Stomach smooth muscle (tissue), 2 donors: ENCODE measurements around the gene CDC6.
"Not testable (repeated sequence)": the region's sequence is repeated elsewhere in the genome, so short reads cannot be mapped to it uniquely, and the experiment has no call there.

Experiments used
- H3K27ac ChIP-seq: one replicate; pipeline ENCODE4 v1.7.0; 2013; ENCODE audit warnings: mild to moderate bottlenecking, low read length, inconsistent platforms
- H3K27me3 ChIP-seq, 2 donors: one replicate each; pipeline ENCODE4 v1.7.0; 2013; ENCODE audit warnings: low read length in 2 of 2; ENCODE audit not compliant: insufficient read depth in 2 of 2, control insufficient read depth in 1 of 2
- H3K36me3 ChIP-seq, 2 donors: one replicate each; pipeline ENCODE4 v1.7.0; 2013; ENCODE audit warnings: low read length in 2 of 2; ENCODE audit not compliant: control insufficient read depth in 2 of 2, insufficient read depth in 2 of 2
- H3K4me1 ChIP-seq: one replicate; pipeline ENCODE4 v1.7.0; 2013; ENCODE audit warnings: low read length; ENCODE audit not compliant: control insufficient read depth, insufficient read depth
- H3K4me3 ChIP-seq, 2 donors: one replicate each; pipeline ENCODE4 v1.7.0; 2013; ENCODE audit warnings: low read length in 2 of 2
- H3K9ac ChIP-seq, 2 donors: one replicate each; pipeline ENCODE4 v1.7.0; 2013; ENCODE audit warnings: low read length in 2 of 2, mild to moderate bottlenecking in 1 of 2
- H3K9me3 ChIP-seq, 2 donors: one replicate each; pipeline ENCODE4 v1.7.0; 2013; ENCODE audit warnings: low read length in 2 of 2; ENCODE audit not compliant: control insufficient read depth in 2 of 2
- donor health status: healthy.
- donor health status: Pancreatic carcinoma.

Gene CDC6

GRCh38 chr17:40287159-40287493 is 553 bp upstream of the CDC6 start:
- H3K9ac ChIP-seq, result peak overlapping the region in 1 of 2 donors; percentile 59
- peaks cover 0 to 2% of the 10 kb centered on the region in 2 donors for H3K36me3 ChIP-seq
- H3K4me1 ChIP-seq, result peaks cover 11% of the 10 kb centered on the region
- H3K4me3 ChIP-seq, result peak overlapping the region; percentile 62 to 85
- H3K27ac ChIP-seq, result no peak overlapping the region
- H3K9me3 ChIP-seq, result no peaks in the 10 kb centered on the region
- H3K27me3 ChIP-seq, result no peaks in the 10 kb centered on the region

GRCh38 chr17:40290629-40291280 is 3.1 kb downstream of the CDC6 start:
- H3K4me1 ChIP-seq, result peaks cover 11% of the 10 kb centered on the region
- H3K27me3 ChIP-seq, result no peaks in the 10 kb centered on the region
- no peaks in the 10 kb centered on the region for H3K9me3 ChIP-seq
- H3K27ac ChIP-seq, result no peak overlapping the region
- no peaks in the 10 kb centered on the region for H3K36me3 ChIP-seq
- no peak overlapping the region for H3K4me3 ChIP-seq
- H3K9ac ChIP-seq, result no peak overlapping the region

GRCh38 chr17:40291281-40291664 is 3.6 kb downstream of the CDC6 start:
- Histone ChIP-seq H3K9ac (no peak overlapping the region), H3K4me3 (no peak overlapping the region), H3K9me3 (no peaks in the 10 kb centered on the region), H3K4me1 (peaks cover 11% of the 10 kb centered on the region), H3K27ac (no peak overlapping the region), H3K36me3 (no peaks in the 10 kb centered on the region), H3K27me3 (no peaks in the 10 kb centered on the region)

GRCh38 chr17:40293363-40293762 is 5.7 kb downstream of the CDC6 start:
- Histone ChIP-seq H3K36me3 (no peaks in the 10 kb centered on the region), H3K9ac (no peak overlapping the region), H3K4me1 (no peaks in the 10 kb centered on the region), H3K9me3 (no peaks in the 10 kb centered on the region), H3K4me3 (no peak overlapping the region), H3K27me3 (no peaks in the 10 kb centered on the region), H3K27ac (no peak overlapping the region)

- Histone ChIP-seq H3K4me3 (no peak overlapping the region), H3K9me3 (no peaks in the 10 kb centered on the region), H3K4me1 (no peaks in the 10 kb centered on the region), H3K36me3 (no peaks in the 10 kb centered on the region), H3K9ac (no peak overlapping the region), H3K27ac (no peak overlapping the region), H3K27me3 (no peaks in the 10 kb centered on the region)
Measured at GRCh38 chr17:40295488-40296436, 8.1 kb downstream of the CDC6 start.

- Histone ChIP-seq H3K4me3 (no peak overlapping the region), H3K9ac (no peak overlapping the region), H3K27me3 (no peaks in the 10 kb centered on the region), H3K27ac (no peak overlapping the region), H3K9me3 (no peaks in the 10 kb centered on the region), H3K4me1 (no peaks in the 10 kb centered on the region), H3K36me3 (no peaks in the 10 kb centered on the region)
Measured at GRCh38 chr17:40297511-40297910, 9.8 kb downstream of the CDC6 start.

- no peaks in the 10 kb centered on the region for H3K36me3 ChIP-seq
- H3K27ac ChIP-seq, result no peak overlapping the region
- H3K27me3 ChIP-seq, result no peaks in the 10 kb centered on the region
- no peaks in the 10 kb centered on the region for H3K9me3 ChIP-seq
- peaks cover 6% of the 10 kb centered on the region for H3K4me1 ChIP-seq
- H3K4me3 ChIP-seq, result no peak overlapping the region
- no peak overlapping the region for H3K9ac ChIP-seq
Measured at GRCh38 chr17:40298726-40299125, 11.0 kb downstream of the CDC6 start.

- H3K36me3 ChIP-seq, H3K9me3 ChIP-seq, H3K4me3 ChIP-seq, H3K9ac ChIP-seq, H3K27me3 ChIP-seq, H3K27ac ChIP-seq: not testable (repeated sequence)
- H3K4me1 ChIP-seq, result peaks cover 11% of the 10 kb centered on the region
Measured at GRCh38 chr17:40299159-40299757, 11.6 kb downstream of the CDC6 start.

- no peak overlapping the region for H3K9ac ChIP-seq
- no peaks in the 10 kb centered on the region for H3K9me3 ChIP-seq
- H3K4me1 ChIP-seq, result peaks cover 18% of the 10 kb centered on the region
- H3K36me3 ChIP-seq, result no peaks in the 10 kb centered on the region
- no peak overlapping the region for H3K4me3 ChIP-seq
- no peaks in the 10 kb centered on the region for H3K27me3 ChIP-seq
- H3K27ac ChIP-seq, result no peak overlapping the region
Measured at GRCh38 chr17:40301315-40301714, 13.6 kb downstream of the CDC6 start.

- H3K27ac ChIP-seq, result peak overlapping the region; percentile 82
Measured at GRCh38 chr17:40303009-40303657, 15.5 kb downstream of the CDC6 start.

More at GRCh38 chr17:40303009-40303657, 15.5 kb downstream of the CDC6 start:
- Histone ChIP-seq H3K4me1 (peaks cover 31% of the 10 kb centered on the region), H3K36me3 (no peaks in the 10 kb centered on the region), H3K9me3 (no peaks in the 10 kb centered on the region), H3K4me3 (peak overlapping the region in 1 of 2 donors; percentile 41), H3K9ac (peak overlapping the region in 1 of 2 donors; percentile 55), H3K27me3 (no peaks in the 10 kb centered on the region)
